SH-SY5Y (cell line): ENCODE measurements around the gene PARVB.

Experiments used
- GATA2 ChIP-seq: IDR thresholded peaks from 2 replicates; pipeline ENCODE4 v1.6.1; 2011; ENCODE audit warnings: mild to moderate bottlenecking, low read depth, low read length
- GATA3 ChIP-seq: IDR thresholded peaks from 2 replicates; pipeline ENCODE4 v1.6.1; 2011; ENCODE audit warnings: low read depth, mild to moderate bottlenecking, low read length, moderate library complexity

The PARVB gene

DNA sequence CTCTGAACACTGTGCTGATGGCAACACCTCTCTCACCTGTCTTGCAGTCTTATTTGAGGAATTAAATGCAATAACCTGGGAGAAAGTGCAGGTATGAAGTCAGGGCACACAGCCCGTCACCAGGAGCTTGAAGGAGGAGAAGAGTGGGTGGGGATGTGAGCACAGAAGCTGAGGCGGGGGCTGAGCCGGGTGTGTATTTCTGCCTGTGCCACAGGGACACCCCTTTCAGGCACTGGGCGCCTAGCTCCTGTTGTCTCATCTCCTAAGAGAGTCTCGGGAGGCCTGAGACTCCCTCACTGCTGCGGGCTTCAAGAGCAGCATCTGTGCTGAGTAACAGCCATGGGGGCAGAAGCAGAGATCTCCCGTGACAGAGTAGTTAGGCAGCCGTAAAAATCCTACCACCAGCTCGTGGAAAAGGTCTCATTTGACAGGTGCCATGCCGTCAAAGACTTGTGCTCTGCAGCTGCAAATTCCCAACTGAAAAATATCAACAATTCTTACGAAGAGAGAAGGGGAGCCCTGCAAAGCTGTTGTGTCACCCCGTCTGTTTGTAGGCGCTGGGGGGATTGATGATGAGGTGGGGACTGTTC is 26.8 kb downstream of the PARVB start:
- TF ChIP-seq GATA3 (no peak), GATA2 (no peak)

DNA sequence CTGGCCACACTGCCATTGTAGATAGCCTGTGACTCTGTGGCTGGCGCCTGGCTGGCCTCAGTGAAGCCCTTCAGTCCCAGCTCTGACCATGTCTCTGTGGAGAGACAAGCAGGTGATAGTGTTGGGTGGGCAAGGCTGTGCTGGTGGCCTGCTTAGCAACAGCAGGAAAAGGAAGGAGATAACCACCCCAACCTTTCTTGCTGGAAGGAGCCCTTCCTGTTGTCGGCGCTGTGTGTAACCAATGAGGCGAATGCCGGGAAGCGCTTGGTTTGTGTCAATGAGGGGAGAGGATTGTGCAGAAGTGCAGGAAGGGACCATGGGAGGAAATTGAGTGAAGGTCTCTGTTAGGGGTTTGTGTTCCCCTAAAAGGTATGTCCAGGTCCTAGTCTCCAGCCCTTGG is 27.3 kb downstream of the PARVB start:
- no peak for TF ChIP-seq GATA3
- no peak for TF ChIP-seq GATA2

DNA sequence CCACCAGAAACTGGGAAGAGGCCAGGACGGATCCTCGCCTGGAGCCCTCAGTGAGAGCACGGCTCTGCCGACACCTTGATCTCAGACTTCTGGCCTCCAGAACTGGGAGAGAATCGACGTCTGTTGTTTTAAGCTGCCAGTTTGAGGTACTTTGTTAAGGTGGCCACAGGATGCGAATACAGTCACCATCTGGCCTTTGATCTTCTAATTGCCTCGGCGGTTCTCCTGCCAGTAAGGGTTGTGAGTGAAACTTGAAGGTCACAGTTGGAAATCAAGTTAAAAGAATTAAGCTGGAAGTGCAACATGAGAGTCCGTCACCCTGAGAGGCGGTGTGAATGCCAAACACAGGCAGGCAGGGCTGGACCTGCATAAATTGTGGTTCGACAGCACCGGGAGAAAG is 27.9 kb downstream of the PARVB start:
- no peak for TF ChIP-seq GATA2
- TF ChIP-seq GATA3 = no peak

DNA sequence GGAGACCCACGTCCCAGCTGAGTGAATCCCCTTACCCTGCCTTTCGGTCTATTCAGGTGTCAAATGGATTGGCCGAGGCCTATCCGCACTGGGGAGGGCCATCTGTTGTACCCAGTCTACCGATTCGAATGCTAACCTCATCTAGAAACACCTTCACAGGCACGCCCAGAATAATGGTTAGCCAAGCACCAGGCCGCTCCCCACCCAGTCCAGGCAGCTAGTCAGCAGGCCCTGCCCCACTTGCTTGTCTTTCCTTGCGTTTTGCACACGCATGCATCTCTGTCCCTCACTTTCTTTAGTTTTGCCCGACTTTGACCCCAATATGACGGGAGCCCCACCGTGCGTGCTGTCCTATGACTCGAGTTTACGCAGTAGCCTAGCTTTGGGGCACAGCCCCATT is 31.7 kb downstream of the PARVB start:
- TF ChIP-seq GATA3 (no peak), GATA2 (no peak)

DNA sequence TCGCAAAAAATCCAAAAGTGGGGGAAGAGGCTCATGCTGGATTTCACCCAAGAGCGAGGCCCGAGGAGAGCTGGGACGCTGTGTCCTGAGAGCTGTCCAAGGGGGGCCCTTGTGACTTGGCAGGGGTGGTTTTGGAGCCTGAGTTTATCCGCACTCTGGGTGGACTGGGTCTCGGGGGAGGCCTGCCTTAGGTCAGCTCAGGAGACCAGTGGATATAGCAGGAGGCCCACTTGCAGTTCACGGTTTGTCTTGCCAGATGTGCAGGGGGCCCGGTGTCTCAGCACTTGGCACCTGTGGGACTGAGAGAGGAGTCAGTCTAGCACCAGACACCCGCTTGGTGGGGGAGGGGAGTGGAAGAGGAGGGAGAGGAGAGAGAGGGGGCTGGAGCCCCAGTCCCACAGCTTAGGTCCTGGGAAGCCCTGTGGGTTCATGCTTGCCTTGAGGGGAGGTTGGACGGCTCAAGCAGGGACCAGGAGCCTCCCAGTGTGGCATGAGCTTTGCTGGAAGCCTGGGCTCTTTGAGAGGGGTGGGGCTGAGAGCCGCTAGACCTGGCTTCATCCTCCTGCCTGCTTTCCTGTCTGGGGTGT is 33.4 kb downstream of the PARVB start:
- TF ChIP-seq GATA3 (no peak), GATA2 (no peak)

DNA sequence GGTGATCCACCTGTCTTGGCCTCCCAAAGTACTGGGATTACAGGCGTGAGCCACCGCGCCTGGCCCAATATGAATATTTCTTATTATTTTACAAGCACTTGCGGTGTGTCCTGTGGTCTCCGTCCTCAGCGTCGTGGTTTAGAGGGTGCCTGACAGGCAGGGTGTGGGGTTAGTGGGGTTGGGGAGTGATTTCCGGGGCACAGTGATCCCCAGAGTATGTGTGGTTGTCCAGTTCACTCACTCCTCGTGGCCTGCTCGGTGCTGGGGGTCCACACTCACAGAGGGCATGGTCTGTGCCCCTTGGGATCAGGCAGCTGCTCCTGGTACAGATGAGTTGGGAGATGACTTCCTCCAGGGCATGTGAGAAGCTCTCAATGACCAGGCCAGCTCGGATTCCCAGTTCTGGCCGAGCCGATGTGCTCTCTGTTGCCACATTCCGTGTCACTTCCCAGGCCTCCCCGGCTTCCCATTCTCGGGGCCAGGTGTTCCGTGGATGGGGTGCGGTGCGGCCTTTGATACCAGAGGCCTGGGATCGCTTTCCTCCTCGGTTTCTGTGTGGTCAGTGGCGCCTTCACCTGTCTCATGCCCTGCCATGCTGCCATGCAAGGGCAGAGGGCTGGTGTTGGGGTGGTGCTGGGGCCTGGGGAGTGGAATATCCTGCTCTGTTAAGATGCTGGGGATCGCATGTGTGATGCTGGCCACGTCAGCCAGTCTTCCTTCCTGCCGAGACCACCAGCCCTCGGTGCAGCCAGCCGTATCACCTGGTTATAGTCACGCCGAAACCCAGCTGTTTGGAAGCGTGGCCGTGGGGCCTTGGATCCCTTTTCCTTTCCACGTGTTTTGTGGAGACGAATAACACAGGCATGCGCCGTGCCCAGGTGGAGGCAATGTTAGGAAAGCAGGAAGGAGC is 39.6 kb downstream of the PARVB start:
- no peak for TF ChIP-seq GATA2

DNA sequence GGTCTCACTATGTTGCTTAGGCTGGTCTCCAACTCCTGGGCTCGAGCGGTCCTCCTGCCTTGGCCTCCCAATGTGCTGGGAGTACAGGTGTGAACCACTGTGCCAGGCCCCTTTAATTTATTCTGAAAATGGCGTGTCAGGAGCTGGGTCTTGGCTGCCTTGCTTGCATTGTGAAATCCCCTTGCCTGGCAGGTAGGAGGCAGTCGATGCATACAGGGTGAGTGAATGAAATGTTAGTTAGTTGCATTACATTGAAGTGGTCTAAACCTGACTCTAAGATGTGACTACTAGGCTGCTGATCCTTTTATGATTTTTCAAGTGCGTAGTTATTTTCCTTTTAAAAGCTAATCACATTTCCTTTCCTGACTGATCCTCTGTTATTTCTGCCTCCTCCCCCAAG is 42.9 kb downstream of the PARVB start:
- TF ChIP-seq GATA3 (no peak), GATA2 (no peak)

DNA sequence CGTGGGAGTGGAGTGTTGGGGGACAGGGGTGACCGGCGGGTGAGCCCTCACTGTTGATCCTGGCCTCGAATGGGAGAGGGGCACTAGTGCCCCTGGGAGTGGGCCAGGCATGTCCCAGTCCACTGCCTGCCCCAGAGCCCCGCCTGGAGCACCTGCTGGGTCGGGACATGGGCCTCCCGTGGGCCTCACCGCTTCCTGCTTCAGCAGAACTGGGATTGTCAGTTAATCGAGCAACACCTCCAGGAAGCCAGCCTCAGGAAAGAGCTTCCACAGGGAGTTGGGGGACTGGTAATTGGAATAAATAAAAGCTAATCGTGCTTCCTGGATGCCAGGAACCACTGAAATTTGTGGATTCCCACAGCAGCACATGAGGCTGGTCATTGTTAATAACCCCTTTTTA is 43.8 kb downstream of the PARVB start:
- TF ChIP-seq GATA2 (no peak), GATA3 (no peak)

DNA sequence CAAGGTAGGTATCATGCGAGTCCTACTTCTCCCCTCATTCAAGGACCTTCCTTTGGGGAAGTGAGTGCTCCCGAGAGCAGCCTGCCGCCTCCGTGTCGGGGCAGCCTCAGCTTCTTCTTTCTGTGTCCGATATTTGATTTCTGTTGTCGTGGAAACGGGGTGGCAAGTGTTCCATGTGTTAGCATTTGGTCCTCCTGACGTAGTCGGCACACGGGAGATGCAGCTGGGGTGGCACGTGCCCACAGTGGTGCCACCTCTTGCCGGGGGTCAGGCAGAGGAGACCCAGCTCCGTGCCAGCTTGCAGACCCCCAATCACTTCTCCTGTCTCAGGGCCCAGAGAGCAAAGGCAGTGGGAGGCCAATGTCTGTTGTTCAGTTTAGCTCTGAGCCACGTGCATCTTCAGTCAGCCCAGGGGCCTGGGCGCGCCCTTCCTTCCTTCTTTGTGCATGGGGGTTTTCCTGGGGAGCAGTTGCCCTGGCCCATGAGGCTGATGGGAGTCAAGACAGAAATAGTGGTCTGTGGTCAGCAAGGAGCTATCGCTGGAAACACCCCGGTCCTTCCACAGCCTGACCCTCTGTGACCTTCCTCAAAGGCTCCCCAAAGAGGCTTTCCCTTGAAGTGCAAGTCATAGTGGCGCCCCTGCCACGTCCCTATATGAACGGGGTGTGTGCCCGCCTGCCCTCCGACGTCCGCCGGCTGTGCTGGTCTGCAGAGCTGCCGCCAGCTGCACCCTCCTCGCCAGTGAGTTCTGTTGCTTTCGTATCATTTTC is 44.5 kb downstream of the PARVB start:
- TF ChIP-seq GATA3 = no peak
- no peak for TF ChIP-seq GATA2

DNA sequence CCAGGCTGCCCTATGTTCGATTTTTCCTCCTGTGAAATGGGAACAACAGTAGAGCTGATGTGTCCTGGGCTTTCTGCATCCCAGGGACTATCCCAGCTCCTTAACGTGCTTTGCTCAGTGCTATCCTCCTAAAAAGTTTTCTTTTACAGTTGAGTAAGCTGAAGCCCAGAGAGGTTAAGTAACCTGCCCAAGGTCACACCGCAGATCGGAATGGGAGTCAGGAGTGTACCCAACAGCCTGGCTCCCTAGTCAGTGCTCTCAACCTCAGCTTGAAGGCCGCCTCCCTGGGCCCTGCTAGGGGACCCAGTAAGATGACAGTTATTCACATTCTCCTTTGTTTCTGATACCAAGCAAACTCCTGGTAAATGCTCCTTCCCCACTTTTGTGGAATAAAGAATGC is 45.9 kb downstream of the PARVB start:
- TF ChIP-seq GATA2 = no peak

DNA sequence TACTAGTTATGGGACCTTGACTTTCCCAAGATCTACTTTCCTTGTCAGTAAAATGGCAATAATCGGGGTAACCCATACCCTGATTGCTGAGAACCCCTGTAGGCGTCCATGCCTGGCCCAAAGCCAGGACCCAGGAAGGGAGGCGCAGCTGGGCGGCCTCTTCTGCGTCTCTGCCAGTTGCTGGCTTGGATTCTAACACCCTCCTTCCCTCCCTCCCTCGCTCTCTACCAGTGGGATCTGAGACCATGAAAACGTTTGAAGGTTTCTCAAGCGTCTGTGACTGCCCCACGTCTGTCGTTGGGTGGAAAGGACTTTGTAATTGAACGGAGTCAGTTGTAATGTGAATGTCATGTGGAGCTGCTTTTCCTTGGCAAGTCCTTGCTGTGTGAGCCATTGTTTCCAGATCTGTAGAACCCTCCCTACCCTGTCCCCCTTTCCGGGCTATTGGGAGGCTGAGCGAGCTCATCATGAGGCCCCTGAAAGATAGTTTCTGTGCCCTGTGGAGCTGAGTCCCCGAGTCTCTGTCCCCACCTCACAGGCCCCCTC is 47.8 kb downstream of the PARVB start:
- no peak for TF ChIP-seq GATA2

DNA sequence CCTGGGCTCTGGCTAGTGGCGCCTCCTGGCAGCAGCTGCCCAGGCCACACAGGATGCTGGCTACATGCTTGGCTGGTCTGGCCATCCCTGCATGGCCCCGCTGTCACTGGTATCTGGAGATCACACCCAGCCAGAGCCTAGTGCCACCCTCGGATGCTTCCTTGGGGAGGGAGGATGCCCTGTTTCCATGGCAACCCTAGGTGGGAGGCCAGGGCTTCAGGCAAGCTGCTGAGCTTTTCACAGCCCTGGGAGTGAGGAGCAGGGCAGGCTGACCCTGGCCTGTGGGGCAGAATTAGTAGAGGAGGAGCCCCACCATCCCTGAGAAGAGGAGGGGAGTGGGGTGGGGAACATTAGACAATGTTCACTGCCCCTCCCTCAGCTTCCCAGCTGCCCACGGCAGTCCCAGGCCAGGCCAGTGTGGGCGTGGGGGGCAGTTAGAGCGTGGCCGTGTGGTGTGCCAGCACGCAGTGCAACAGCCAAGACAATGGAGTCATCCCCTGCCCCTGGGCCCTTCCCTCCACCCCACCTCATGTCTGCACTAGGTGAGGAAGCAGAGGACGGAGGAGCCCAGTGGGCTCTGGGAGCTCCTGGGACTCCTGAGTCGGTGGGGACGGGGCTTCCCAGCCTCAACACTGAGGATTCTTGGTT is 50.4 kb downstream of the PARVB start:
- TF ChIP-seq GATA2 (peak; percentile 82), GATA3 (no peak)

DNA sequence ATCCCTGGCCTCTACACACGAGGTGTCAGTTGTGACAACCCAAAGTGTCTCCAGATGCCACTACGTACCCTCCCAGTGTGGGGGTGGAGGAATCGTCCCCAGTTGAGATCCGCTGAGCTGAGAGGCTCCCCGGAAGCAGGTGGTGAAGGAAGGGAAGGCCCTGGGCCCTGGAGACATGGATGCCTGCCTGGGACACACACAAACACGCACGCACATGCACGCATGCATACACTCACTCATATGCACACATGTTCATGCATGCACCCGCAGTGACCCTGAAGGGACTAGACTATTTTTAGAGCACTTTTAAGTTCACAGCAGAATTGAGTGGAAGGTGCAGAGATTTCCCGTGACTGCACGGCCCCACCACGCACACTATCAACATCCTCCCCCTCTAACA is 50.9 kb downstream of the PARVB start:
- no peak for TF ChIP-seq GATA2
- TF ChIP-seq GATA3 = no peak

DNA sequence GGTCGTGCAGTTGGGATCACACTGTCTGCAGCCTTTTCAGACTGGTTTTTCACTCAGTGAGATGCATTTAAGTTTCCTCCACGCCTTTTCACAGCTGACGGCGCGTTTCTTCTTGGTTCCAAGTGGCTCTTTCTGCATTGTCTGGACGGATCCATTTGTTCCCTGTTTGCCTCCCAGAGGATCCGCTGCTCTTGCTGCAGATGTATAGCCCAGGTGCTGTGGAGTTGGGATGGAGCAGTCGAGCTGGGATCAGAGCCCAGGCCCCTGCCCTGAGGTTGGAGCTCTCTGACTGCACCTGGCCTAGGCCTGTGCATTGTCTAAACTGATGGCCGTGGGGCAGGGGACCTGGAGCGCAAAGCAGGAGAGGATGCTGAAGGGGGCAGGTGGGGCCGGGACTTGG is 51.6 kb downstream of the PARVB start:
- TF ChIP-seq GATA3 (no peak), GATA2 (no peak)

DNA sequence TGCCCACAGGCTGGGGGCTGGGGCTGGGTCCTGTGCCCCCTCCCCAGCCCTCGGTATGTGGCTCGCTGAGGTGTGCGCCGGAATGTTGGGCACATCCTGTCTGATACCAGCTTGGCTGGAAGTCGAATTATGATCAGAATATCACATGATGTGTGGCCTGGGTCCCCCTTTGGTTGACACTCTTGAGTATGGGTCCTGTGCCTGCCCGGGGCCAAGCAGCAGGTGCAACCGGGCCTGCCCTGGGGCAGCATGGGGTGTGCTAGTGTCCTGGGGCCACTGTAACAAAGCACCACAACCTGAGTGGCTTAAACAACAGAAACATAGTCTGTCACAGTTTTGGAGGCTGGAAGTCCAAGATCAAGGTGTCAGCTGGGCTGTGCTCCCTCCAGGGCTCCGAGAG is 52.7 kb downstream of the PARVB start:
- TF ChIP-seq GATA3 (no peak), GATA2 (no peak)
